H9 (cell line): ENCODE results near the gene RANBP3. TPM values are rescaled to one million over a fixed set of nuclear protein-coding genes. Genes with fewer than 3 reads are reported as not detected.

ENCODE experiments used
- DNase-seq: peaks from one replicate; pipeline ENCODE4 v3.0.0-alpha.2; 2017
- H2AFZ ChIP-seq: one replicate; pipeline ENCODE4 v1.6.1; 2013; ENCODE audit warnings: mild to moderate bottlenecking, low read length, control low read depth, moderate library complexity
- H2AK5ac ChIP-seq: 2 replicates; pipeline ENCODE4 v1.6.1; 2013; ENCODE audit warnings: low read length, control low read depth, mixed read lengths; ENCODE audit not compliant: insufficient read length
- H2BK120ac ChIP-seq: one replicate; pipeline ENCODE4 v1.6.1; 2013; ENCODE audit warnings: low read depth, mild to moderate bottlenecking, low read length, control low read depth, inconsistent platforms; ENCODE audit not compliant: poor library complexity, severe bottlenecking
- H2BK12ac ChIP-seq: 2 replicates; pipeline ENCODE4 v1.6.1; 2013; ENCODE audit warnings: low read length, control low read depth, mixed read lengths, low read depth; ENCODE audit not compliant: insufficient read length
- H2BK15ac ChIP-seq: 2 replicates; pipeline ENCODE4 v1.6.1; 2013; ENCODE audit warnings: low read depth, low read length, control low read depth
- H2BK20ac ChIP-seq: one replicate; pipeline ENCODE4 v1.6.1; 2013; ENCODE audit warnings: low read depth, mild to moderate bottlenecking, low read length, control low read depth, inconsistent platforms; ENCODE audit not compliant: poor library complexity, severe bottlenecking
- H2BK5ac ChIP-seq: 2 replicates; pipeline ENCODE4 v1.6.1; 2013; ENCODE audit warnings: low read length, control low read depth, mixed read lengths; ENCODE audit not compliant: insufficient read length
- H3K14ac ChIP-seq: 2 replicates; pipeline ENCODE4 v1.6.1; 2013; ENCODE audit warnings: low read length, control low read depth; ENCODE audit not compliant: insufficient read depth
- H3K18ac ChIP-seq: 2 replicates; pipeline ENCODE4 v1.6.1; 2013; ENCODE audit warnings: low read depth, mild to moderate bottlenecking, mixed read lengths, low read length, control low read depth; ENCODE audit not compliant: insufficient read length
- H3K23ac ChIP-seq: 2 replicates; pipeline ENCODE4 v1.6.1; 2013; ENCODE audit warnings: low read length, control low read depth, mixed read lengths, low read depth; ENCODE audit not compliant: insufficient read length
- H3K23me2 ChIP-seq: 2 replicates; pipeline ENCODE4 v1.6.1; 2013; ENCODE audit warnings: low read depth, mild to moderate bottlenecking, mixed read lengths, low read length, control low read depth; ENCODE audit not compliant: insufficient read length, poor library complexity, severe bottlenecking
- H3K27ac ChIP-seq: 2 replicates; pipeline ENCODE4 v1.5.1; 2013; ENCODE audit warnings: low read length, control low read depth, mixed read lengths, low read depth; ENCODE audit not compliant: insufficient read length
- H3K27me3 ChIP-seq: 2 replicates; pipeline ENCODE4 v1.6.1; 2013; ENCODE audit warnings: low read length, control low read depth, inconsistent platforms; ENCODE audit not compliant: insufficient read depth
- H3K4ac ChIP-seq: 2 replicates; pipeline ENCODE4 v1.6.1; 2013; ENCODE audit warnings: low read depth, mild to moderate bottlenecking, control low read depth, inconsistent platforms, low read length, moderate library complexity
- H3K4me1 ChIP-seq: 2 replicates; pipeline ENCODE4 v1.6.1; 2013; ENCODE audit warnings: low read length, control low read depth, inconsistent platforms; ENCODE audit not compliant: insufficient read depth
- H3K4me2 ChIP-seq: 2 replicates; pipeline ENCODE4 v1.6.1; 2013; ENCODE audit warnings: low read length, control low read depth, mixed read lengths; ENCODE audit not compliant: insufficient read length, insufficient read depth
- H3K56ac ChIP-seq: 2 replicates; pipeline ENCODE4 v1.6.1; 2013; ENCODE audit warnings: low read depth, mild to moderate bottlenecking, mixed read lengths, low read length, control low read depth; ENCODE audit not compliant: insufficient read length
- H3K79me1 ChIP-seq: 2 replicates; pipeline ENCODE4 v1.6.1; 2013; ENCODE audit warnings: low read depth, mild to moderate bottlenecking, moderate library complexity, low read length, control low read depth, inconsistent platforms; ENCODE audit not compliant: insufficient read depth, poor library complexity, severe bottlenecking
- H3K79me2 ChIP-seq: 2 replicates; pipeline ENCODE4 v1.6.1; 2013; ENCODE audit warnings: low read length, control low read depth, inconsistent platforms; ENCODE audit not compliant: insufficient read depth
- H3K9ac ChIP-seq: 2 replicates; pipeline ENCODE4 v1.6.1; 2013; ENCODE audit warnings: low read length, control low read depth, mixed read lengths; ENCODE audit not compliant: insufficient read length; ENCODE audit errors: extremely low read depth
- H3K9me3 ChIP-seq: one replicate; pipeline ENCODE4 v1.6.1; 2013; ENCODE audit warnings: low read depth, low read length, inconsistent platforms; ENCODE audit not compliant: control insufficient read depth
- H3T11ph ChIP-seq: one replicate; pipeline ENCODE4 v1.6.1; 2013; ENCODE audit warnings: mild to moderate bottlenecking, low read length, control low read depth, inconsistent platforms
- H4K20me1 ChIP-seq: one replicate; pipeline ENCODE4 v1.6.1; 2013; ENCODE audit not compliant: control insufficient read depth, insufficient read length, insufficient read depth
- H4K5ac ChIP-seq: 2 replicates; pipeline ENCODE4 v1.6.1; 2013; ENCODE audit warnings: low read depth, mild to moderate bottlenecking, mixed read lengths, low read length, control low read depth; ENCODE audit not compliant: insufficient read length
- H4K8ac ChIP-seq: replicated peaks from 2 replicates; pipeline ENCODE4 v1.6.1; 2013; ENCODE audit warnings: low read length, control low read depth, mixed read lengths, low read depth; ENCODE audit not compliant: insufficient read length
- H4K91ac ChIP-seq: 2 replicates; pipeline ENCODE4 v1.6.1; 2013; ENCODE audit warnings: low read depth, mild to moderate bottlenecking, moderate library complexity, mixed read lengths, low read length, control low read depth; ENCODE audit not compliant: insufficient read length
- H3K27ac Mint-ChIP-seq, 3 experiments: 2 replicates in 2 of 3; 3 replicates in 1 of 3; pipeline ENCODE4 v1.8.0; 2020 to 2021; ENCODE audit warnings: mixed read lengths in 3 of 3, mild to moderate bottlenecking in 1 of 3, moderate library complexity in 1 of 3
- H3K27me3 Mint-ChIP-seq: 2 replicates; pipeline ENCODE4 v1.8.0; 2021; ENCODE audit warnings: low read depth, mild to moderate bottlenecking, moderate library complexity, mixed read lengths
- H3K36me3 Mint-ChIP-seq, 3 experiments: 2 replicates in 2 of 3; 3 replicates in 1 of 3; pipeline ENCODE4 v1.8.0; 2020 to 2021; ENCODE audit warnings: low read depth in 3 of 3, mixed read lengths in 3 of 3; ENCODE audit not compliant: insufficient read depth in 1 of 3
- H3K4me1 Mint-ChIP-seq, 2 experiments: 2 replicates each; pipeline ENCODE4 v1.8.0; 2020; ENCODE audit warnings: mixed read lengths in 2 of 2
- H3K4me3 Mint-ChIP-seq, 2 experiments: 2 replicates in 1 of 2; 3 replicates in 1 of 2; pipeline ENCODE4 v1.8.0; 2020 to 2021; ENCODE audit warnings: mild to moderate bottlenecking in 2 of 2, mixed read lengths in 2 of 2, moderate library complexity in 1 of 2
- H3K9me3 Mint-ChIP-seq, 2 experiments: 2 replicates in 1 of 2; 3 replicates in 1 of 2; pipeline ENCODE4 v1.8.0; 2020; ENCODE audit warnings: mild to moderate bottlenecking in 2 of 2, mixed read lengths in 2 of 2, moderate library complexity in 1 of 2
- CTCF ChIP-seq: fragments of 200-600 bp; sonication (generic); conservative IDR thresholded peaks from 3 replicates; pipeline ENCODE4 v1.8.0; 2021; ENCODE audit warnings: antibody characterized with exemption, mild to moderate bottlenecking
- WGBS: extraction: QIAGEN DNeasy Blood & Tissue Kit; methylation state at CpG from one replicate; pipeline ENCODE4 v1.1.7; 2013; ENCODE audit warnings: missing lambda C conversion rate, low lambda C conversion rate, mixed read lengths; ENCODE audit not compliant: insufficient read length; ENCODE audit errors: extremely low coverage; 5-methylcytosine and 5-hydroxymethylcytosine counted together
- total RNA-seq: library from RNA; stranded (reverse); gene quantifications from 2 replicates; pipeline ENCODE4 v1.2.1, GENCODE V29; 2021

The RANBP3 gene
- total RNA-seq, 1 experiment from 2014 or later = 86.5 TPM

- no peaks in the 10 kb centered on the region for H3K79me2 ChIP-seq
- no peaks in the 10 kb centered on the region for H3K79me1 ChIP-seq
- Mint-ChIP-seq H3K9me3 (no peaks in the 10 kb centered on the region; a peak in 1 of 5 replicates), H3K27ac (no peak overlapping the region), H3K4me3 (no peak overlapping the region; a peak in 1 of 5 replicates), H3K4me1 (peaks cover 13 to 30% of the 10 kb centered on the region in 2 experiments), H3K36me3 (no peaks in the 10 kb centered on the region), H3K27me3 (peaks cover 29% of the 10 kb centered on the region)
- no peak overlapping the region for H4K91ac ChIP-seq
- no peak overlapping the region for H3K4me2 ChIP-seq
- H2BK12ac ChIP-seq = no peak overlapping the region
- no peak overlapping the region for H3K9ac ChIP-seq
- no peak overlapping the region for H2BK20ac ChIP-seq
- no peak overlapping the region for H4K5ac ChIP-seq
- no peaks in the 10 kb centered on the region for H3K9me3 ChIP-seq
- H3K27me3 ChIP-seq = no peaks in the 10 kb centered on the region
- H2BK15ac ChIP-seq = no peak overlapping the region
- H4K20me1 ChIP-seq = no peaks in the 10 kb centered on the region
- no peak overlapping the region for H2BK120ac ChIP-seq
- no peak overlapping the region for H3K4ac ChIP-seq
- no peak overlapping the region for H2BK5ac ChIP-seq
- no peak for TF ChIP-seq CTCF
- no peaks in the 10 kb centered on the region for H3K4me1 ChIP-seq
- DNase-seq = no peak
- H3K56ac ChIP-seq = no peak overlapping the region
- H2AK5ac ChIP-seq = no peak overlapping the region
- no peak overlapping the region for H2AFZ ChIP-seq
- H3K23ac ChIP-seq = no peak overlapping the region
- no peak overlapping the region for H3K18ac ChIP-seq
- no peak overlapping the region for H3K14ac ChIP-seq
- no peaks in the 10 kb centered on the region for H3K23me2 ChIP-seq
- H3K27ac ChIP-seq = no peak overlapping the region
- H4K8ac ChIP-seq = no peak overlapping the region
- H3T11ph ChIP-seq = no peak overlapping the region
- WGBS = no CpG with 5 or more reads among the region's 6 CpGs
Measured at GRCh38 chr19:5880196-5880595, 97.7 kb downstream of the RANBP3 start.
